Measurements from ENCODE around the gene EPS15.

DNA sequence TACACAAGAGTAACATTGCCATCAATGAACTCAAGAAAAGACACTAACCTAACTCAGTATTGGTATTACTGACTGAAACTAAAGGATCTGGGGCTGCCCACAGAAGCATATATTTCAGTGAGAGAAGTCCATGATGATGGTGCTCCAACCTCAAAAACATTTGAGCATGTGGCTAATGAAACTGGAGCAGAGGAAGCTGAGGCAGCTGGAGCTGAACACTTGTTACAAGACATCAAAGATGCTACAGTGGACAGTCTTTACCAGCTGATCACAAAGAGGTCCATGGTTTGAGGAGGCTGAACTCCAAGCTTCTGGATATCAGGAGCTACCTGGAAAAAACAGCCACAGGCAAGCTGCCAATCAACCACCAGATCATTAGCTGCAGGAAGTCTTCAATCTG, 146.5 kb downstream of the EPS15 start:
- TF ChIP-seq, protein P1, sequence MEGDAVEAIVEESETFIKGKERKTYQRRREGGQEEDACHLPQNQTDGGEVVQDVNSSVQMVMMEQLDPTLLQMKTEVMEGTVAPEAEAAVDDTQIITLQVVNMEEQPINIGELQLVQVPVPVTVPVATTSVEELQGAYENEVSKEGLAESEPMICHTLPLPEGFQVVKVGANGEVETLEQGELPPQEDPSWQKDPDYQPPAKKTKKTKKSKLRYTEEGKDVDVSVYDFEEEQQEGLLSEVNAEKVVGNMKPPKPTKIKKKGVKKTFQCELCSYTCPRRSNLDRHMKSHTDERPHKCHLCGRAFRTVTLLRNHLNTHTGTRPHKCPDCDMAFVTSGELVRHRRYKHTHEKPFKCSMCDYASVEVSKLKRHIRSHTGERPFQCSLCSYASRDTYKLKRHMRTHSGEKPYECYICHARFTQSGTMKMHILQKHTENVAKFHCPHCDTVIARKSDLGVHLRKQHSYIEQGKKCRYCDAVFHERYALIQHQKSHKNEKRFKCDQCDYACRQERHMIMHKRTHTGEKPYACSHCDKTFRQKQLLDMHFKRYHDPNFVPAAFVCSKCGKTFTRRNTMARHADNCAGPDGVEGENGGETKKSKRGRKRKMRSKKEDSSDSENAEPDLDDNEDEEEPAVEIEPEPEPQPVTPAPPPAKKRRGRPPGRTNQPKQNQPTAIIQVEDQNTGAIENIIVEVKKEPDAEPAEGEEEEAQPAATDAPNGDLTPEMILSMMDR (IDR thresholded peaks at IDR 0.05) = no peak
- TF ChIP-seq EP300 (IDR thresholded peaks at IDR 0.05) (no peak), POLR2A (IDR thresholded peaks at IDR 0.05) (no peak)
